Astrocyte of the cerebellum (primary cell): ENCODE data around the gene CEP72.
"Not testable (repeated sequence)": the region's sequence is repeated elsewhere in the genome, so short reads cannot be mapped to it uniquely, and the experiment has no call there.

Experiments used
- DNase-seq: peaks from one replicate; pipeline ENCODE4 v3.0.0-alpha.2; 2011; ENCODE audit warnings: low read depth
- H3K4me3 ChIP-seq: 2 replicates; pipeline ENCODE4 v1.5.1; 2011; ENCODE audit warnings: mild to moderate bottlenecking, low read depth, low read length, moderate library complexity
- in situ Hi-C: cut with HindIII; loops from 2 replicates; pipeline ENCODE4 v1.10.0; 2017; ENCODE audit warnings: low sequenced_read_pairs
- TF ChIP-seq, protein P1 (sequence below): IDR thresholded peaks from 2 replicates; pipeline ENCODE4 v1.5.1; 2012; ENCODE audit warnings: low read length, low read depth, moderate library complexity, mild to moderate bottlenecking; ENCODE audit errors: missing control alignments

CEP72 gene

DNA sequence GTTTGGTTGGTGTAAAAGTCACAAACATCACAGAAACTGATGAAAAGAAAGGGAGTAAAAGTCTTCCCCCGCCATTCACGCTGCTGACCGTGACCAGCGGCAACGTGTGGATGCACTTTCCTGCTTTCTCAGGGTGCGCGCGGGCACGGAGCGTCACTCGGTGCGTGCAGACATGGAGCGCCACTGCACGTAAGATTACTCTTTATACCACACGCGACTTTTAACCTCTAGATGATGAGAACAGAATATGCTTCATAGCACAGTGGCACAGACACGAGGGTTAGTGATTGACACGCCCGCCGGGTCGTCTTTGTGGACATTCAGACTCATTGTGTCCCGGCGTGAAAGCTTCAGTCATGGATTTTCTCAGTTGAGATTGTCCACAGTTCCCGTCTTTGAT is 15.7 kb downstream of the CEP72 start:
- TF ChIP-seq, protein P1, sequence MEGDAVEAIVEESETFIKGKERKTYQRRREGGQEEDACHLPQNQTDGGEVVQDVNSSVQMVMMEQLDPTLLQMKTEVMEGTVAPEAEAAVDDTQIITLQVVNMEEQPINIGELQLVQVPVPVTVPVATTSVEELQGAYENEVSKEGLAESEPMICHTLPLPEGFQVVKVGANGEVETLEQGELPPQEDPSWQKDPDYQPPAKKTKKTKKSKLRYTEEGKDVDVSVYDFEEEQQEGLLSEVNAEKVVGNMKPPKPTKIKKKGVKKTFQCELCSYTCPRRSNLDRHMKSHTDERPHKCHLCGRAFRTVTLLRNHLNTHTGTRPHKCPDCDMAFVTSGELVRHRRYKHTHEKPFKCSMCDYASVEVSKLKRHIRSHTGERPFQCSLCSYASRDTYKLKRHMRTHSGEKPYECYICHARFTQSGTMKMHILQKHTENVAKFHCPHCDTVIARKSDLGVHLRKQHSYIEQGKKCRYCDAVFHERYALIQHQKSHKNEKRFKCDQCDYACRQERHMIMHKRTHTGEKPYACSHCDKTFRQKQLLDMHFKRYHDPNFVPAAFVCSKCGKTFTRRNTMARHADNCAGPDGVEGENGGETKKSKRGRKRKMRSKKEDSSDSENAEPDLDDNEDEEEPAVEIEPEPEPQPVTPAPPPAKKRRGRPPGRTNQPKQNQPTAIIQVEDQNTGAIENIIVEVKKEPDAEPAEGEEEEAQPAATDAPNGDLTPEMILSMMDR = no peak
- DNase-seq = no peak
- no peak overlapping the region for H3K4me3 ChIP-seq
- in situ Hi-C loops = no loop called here

DNA sequence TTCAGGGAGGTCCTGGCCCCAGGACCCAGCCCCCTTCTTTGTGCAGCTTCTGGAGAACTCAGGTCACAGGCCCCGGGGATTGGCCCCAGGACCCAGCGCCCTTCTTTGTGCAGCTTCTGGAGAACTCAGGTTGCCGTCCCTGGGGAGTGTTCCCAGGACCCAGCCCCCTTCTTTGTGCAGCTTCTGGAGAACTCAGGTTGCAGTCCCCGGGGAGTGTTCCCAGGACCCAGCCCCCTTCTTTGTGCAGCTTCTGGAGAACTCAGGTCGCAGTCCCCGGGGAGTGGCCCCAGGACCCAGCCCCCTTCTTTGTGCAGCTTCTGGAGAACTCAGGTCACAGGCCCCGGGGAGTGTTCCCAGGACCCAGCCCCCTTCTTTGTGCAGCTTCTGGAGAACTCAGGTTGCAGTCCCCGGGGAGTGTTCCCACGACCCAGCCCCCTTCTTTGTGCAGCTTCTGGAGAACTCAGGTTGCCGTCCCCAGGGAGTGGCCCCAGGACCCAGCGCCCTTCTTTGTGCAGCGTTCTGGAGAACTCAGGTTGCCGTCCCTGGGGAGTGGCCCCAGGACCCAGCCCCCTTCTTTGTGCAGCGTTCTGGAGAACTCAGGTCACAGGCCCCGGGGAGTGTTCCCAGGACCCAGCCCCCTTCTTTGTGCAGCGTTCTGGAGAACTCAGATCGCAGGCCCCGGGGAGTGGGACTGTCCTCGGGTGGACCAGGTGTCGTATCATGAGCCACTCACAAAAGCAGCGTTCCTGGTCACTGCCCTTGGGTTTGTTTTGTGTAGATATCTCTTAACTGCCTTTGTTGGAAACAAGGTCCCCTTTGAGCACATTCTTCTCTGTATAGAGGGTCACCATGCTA is 16.4 kb downstream of the CEP72 start:
- in situ Hi-C loops, DNase-seq: not testable (repeated sequence)

DNA sequence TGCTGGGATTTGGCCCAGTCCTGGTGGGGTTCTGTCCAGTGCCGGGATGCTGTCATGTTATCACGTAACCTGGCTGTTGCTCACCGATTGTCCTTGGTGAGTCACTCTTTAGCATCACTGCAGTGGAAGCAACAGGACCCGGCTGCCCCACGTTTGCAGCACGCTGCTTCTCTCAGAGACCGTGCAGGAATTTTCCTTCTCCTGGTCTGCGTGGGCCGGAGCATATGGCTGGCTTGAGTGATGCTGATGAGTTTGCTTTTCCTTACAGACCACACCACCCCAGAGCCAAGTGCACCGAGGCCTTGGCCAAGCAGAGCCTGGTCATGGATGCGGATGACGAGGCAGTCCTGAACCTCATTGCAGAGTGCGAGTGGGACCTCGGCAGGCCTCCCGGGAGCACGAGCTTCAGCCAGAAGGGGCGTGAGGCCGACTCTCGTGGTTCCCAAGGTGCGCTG is 21.4 kb downstream of the CEP72 start:
- in situ Hi-C loops = no loop called here
- no peak overlapping the region for H3K4me3 ChIP-seq
- TF ChIP-seq, protein P1 = no peak
- DNase-seq = no peak

More for the DNA sequence above, 16.4 kb downstream of the CEP72 start:
- H3K4me3 ChIP-seq = not testable (repeated sequence)

DNA sequence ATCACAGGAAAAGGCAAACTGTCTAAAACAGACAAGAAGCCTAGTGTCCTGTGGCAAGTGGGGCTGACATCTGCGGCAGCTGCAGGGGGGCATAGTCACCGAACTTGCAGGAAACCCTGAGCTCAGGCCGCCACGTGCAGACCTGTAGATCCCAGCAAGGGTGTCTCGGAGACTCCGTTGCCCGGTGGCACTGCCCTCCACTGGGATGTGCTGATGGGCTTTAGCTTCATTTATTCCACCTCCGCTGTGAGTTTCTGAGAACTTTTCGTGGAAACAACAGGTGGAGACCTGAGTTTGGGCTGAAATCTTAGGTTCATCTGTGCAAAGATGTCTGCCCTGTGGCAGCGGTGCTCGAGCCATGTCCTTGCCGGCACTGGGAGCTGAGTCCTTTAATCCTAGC is 22.1 kb downstream of the CEP72 start:
- TF ChIP-seq, protein P1 = no peak
- DNase-seq = no peak
- in situ Hi-C loops = no loop called here
- H3K4me3 ChIP-seq = no peak overlapping the region

DNA sequence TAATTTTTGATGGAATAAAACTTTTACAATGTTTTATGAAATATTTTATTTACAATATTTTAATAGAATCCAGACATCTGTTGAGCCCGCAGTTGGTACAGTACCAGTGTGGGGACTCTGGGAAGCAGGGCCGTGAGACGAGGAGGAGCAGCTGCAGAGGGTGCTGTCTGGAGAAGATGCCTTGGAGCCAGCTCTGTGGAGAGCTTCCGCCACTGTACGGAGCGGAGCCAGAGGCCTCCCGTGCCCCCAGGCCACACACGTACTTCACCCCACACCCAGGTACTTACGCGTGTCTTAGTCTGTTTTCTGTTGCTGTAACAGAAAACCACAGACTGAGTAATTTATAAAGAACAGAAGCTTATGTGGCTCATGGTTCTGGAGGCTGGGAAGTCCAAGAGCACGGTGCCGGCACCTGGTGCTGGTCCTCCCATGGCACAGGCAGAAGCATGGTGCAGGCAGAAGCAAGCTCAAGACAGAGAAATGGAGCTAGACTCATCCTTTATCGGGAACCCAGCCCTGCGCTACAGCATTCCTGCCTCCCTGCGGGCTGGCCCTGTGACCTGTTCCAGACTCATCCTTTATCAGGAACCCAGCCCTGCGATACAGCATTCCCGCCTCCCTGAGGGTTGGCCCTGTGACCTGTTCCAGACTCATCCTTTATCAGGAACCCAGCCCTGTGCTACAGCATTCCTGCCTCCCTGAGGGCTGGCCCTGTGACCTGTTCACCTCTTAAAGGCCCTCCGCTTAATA is 23.3 kb downstream of the CEP72 start:
- in situ Hi-C loops = loop anchor here (5.0 kb wide), 1 partner anchor 37 kb away; no protein-coding TSS in a partner anchor
- H3K4me3 ChIP-seq = no peak overlapping the region
- no peak for DNase-seq
- TF ChIP-seq, protein P1 = no peak

DNA sequence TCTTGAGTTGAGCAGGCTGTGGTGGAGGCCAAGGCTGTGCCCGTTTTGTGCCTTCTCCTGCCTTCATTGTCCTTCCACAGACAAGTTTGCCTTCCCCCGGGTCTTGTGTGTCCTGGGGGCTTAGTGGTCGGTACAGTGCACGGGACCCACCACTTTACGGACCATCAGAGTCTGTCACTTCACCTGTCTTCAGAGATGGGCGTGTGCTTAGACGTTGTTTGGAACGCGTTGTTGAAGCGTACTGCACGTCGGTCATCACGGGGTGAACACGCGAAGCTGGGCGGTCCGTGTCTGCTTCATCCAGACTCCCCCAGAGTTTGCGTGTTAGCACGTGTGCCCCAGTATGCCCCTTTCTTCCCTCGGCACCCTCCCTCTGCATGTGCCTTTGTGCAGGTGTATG is 24.8 kb downstream of the CEP72 start:
- in situ Hi-C loops = loop anchor here (5.0 kb wide), 1 partner anchor 35 kb away; no protein-coding TSS in a partner anchor
- H3K4me3 ChIP-seq = no peak overlapping the region
- no peak for DNase-seq
- TF ChIP-seq, protein P1 = no peak
